OCI-LY7 (cell line): ENCODE data around the gene ACADVL. TPM values are rescaled to one million over a fixed set of nuclear protein-coding genes. Genes with fewer than 3 reads are reported as not detected.

Experiments used
- BruUV-seq: library from RNA; stranded (reverse); fragments of 400-500 nt; replicated peaks from 2 replicates; lab custom pipeline; 2021; lab: Mats Ljungman, UMichigan
- CTCF ChIA-PET: fragments of 300-600 bp; sonication (Branson Sonifier 250); formaldehyde crosslinking; loops from one replicate; lab custom pipeline; 2022; ENCODE audit warnings: antibody characterized with exemption; ENCODE audit not compliant: unreplicated experiment; lab: Charles Lee
- POLR2A ChIA-PET: fragments of 300-600 bp; sonication (Branson Sonifier 250); formaldehyde crosslinking; loops from one replicate; lab custom pipeline; 2022; ENCODE audit warnings: antibody characterized with exemption; lab: Charles Lee
- DNase-seq: peaks from one replicate; pipeline ENCODE4 v3.0.0-alpha.2; 2015; ENCODE audit warnings: low spot score
- H2AFZ ChIP-seq: fragments of 200-600 bp; sonication (generic), shearing (Covaris generic); 2 replicates; pipeline ENCODE4 v1.6.1; 2014; ENCODE audit warnings: mild to moderate bottlenecking, antibody characterized with exemption, low read length, moderate library complexity
- H3K27ac ChIP-seq: fragments of 200-600 bp; sonication (generic); 2 replicates; pipeline ENCODE4 v1.5.1; 2014; ENCODE audit warnings: mixed run types, low read depth, mild to moderate bottlenecking, moderate library complexity, low read length, inconsistent platforms; ENCODE audit not compliant: poor library complexity, severe bottlenecking
- H3K36me3 ChIP-seq: fragments of 200-600 bp; sonication (generic); 2 replicates; pipeline ENCODE4 v1.6.1; 2014; ENCODE audit warnings: mild to moderate bottlenecking, antibody characterized with exemption, low read length, moderate library complexity, mixed read lengths; ENCODE audit not compliant: insufficient read depth
- H3K4me1 ChIP-seq: fragments of 200-600 bp; sonication (generic); 2 replicates; pipeline ENCODE4 v1.5.1; 2014; ENCODE audit warnings: mild to moderate bottlenecking, low read length; ENCODE audit not compliant: insufficient read depth, poor library complexity, severe bottlenecking
- H3K4me2 ChIP-seq: fragments of 200-600 bp; sonication (generic); 2 replicates; pipeline ENCODE4 v1.6.1; 2014; ENCODE audit warnings: mild to moderate bottlenecking, low read length
- H3K4me3 ChIP-seq: fragments of 200-600 bp; sonication (generic); 2 replicates; pipeline ENCODE4 v1.5.1; 2014; ENCODE audit warnings: mild to moderate bottlenecking, low read depth, low read length; ENCODE audit not compliant: poor library complexity, severe bottlenecking
- H3K79me2 ChIP-seq: fragments of 200-600 bp; sonication (generic); 2 replicates; pipeline ENCODE4 v1.6.1; 2016; ENCODE audit warnings: low read depth, mild to moderate bottlenecking, low read length, moderate library complexity, mixed read lengths; ENCODE audit not compliant: insufficient read depth
- H3K9me2 ChIP-seq: fragments of 200-600 bp; sonication (generic); 2 replicates; pipeline ENCODE4 v1.6.1; 2016; ENCODE audit warnings: mild to moderate bottlenecking, low read length, mixed read lengths; ENCODE audit not compliant: insufficient read depth
- H3K9me3 ChIP-seq: fragments of 200-600 bp; sonication (generic); 2 replicates; pipeline ENCODE4 v1.6.1; 2014; ENCODE audit warnings: mild to moderate bottlenecking, mixed run types, low read length, mixed read lengths
- H4K20me1 ChIP-seq: fragments of 200-600 bp; sonication (generic); 2 replicates; pipeline ENCODE4 v1.6.1; 2014; ENCODE audit warnings: mild to moderate bottlenecking, antibody characterized with exemption, low read length, moderate library complexity, mixed read lengths; ENCODE audit not compliant: insufficient read depth
- EZH2phosphoT487 ChIP-seq: fragments of 200-600 bp; sonication (generic); IDR thresholded peaks from 2 replicates; pipeline ENCODE4 v1.6.1; 2018; ENCODE audit warnings: low read depth, borderline replicate concordance, mild to moderate bottlenecking, mixed run types, antibody characterized with exemption, low read length, moderate library complexity, mixed read lengths
- intact Hi-C: fragments of 100-400 bp; cut with micrococcal nuclease; formaldehyde crosslinking; loops from one replicate; pipeline ENCODE4 v1.10.0; 2022; ENCODE audit not compliant: unreplicated experiment
- total RNA-seq, 2 experiments: library from RNA; depleted of rRNA in 1 of 2; stranded (reverse); fragments of >200 nt in 1 of 2; shearing (Covaris generic) in 1 of 2; gene quantifications; 2 replicates each; pipeline ENCODE4 v1.2.3, GENCODE V29; 2014 to 2022
- TF ChIP-seq, protein P1 (sequence below): fragments of 200-600 bp; sonication (generic); conservative IDR thresholded peaks from 2 replicates; pipeline ENCODE4 v1.5.1; 2014; ENCODE audit warnings: mild to moderate bottlenecking, antibody characterized with exemption, low read length, moderate library complexity, mixed read lengths

Gene ACADVL
- total RNA-seq, 2 experiments from 2014 or later = 204 to 297 TPM

DNA sequence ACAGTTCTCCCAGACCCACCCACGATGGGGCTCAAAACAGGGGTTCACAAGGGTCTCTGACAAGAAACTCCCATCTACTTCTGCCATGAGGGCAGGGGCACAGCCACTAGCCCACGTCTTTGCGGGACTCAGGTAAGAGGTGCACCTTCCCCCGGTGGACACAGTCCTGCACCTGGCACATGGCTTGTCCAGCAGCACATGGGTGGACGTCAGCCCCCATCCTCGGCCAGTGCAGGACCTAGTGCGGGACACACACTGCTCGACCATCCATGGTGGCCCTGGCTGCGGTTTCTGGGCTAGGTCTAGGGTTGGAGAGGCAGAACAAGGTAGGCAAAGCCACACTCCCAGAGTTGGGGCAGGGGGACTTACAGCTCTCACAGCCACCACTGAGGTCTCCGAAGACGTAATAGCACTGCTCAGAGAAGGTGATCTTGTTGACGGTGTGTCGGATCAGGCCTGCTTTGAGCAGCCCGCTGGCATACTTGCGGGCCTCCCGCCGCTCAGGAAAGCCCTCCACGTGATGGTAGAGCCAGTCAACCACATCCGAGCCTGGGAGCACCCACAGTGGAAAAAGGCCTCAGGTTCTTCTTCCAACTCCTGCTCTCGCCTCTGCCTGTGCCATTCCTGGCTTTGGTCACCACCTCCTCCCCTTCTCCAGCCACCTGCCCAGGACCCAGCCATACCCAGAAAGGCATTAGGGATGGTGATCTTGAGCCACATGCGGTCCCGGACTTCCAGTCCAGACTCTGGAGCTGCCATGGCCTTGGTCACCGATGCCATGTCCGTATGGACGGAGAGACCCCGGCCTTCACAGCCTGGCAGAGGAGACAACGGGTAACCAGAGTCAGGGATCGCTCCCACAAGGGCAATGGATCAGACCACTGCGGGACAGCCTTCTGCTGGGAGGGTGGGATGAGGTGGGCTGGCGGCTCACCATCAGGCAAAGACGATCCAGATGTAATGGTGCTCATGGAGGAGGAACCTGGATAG, 7.3 kb downstream of the ACADVL start:
- TF ChIP-seq EZH2phosphoT487 = no peak
- TF ChIP-seq, protein P1, sequence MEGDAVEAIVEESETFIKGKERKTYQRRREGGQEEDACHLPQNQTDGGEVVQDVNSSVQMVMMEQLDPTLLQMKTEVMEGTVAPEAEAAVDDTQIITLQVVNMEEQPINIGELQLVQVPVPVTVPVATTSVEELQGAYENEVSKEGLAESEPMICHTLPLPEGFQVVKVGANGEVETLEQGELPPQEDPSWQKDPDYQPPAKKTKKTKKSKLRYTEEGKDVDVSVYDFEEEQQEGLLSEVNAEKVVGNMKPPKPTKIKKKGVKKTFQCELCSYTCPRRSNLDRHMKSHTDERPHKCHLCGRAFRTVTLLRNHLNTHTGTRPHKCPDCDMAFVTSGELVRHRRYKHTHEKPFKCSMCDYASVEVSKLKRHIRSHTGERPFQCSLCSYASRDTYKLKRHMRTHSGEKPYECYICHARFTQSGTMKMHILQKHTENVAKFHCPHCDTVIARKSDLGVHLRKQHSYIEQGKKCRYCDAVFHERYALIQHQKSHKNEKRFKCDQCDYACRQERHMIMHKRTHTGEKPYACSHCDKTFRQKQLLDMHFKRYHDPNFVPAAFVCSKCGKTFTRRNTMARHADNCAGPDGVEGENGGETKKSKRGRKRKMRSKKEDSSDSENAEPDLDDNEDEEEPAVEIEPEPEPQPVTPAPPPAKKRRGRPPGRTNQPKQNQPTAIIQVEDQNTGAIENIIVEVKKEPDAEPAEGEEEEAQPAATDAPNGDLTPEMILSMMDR = no peak
- no TSS peak for BruUV-seq
- Histone ChIP-seq H3K4me2 (no peak overlapping the region), H3K79me2 (peaks cover 17% of the 10 kb centered on the region), H3K9me3 (no peaks in the 10 kb centered on the region), H4K20me1 (peaks cover 4% of the 10 kb centered on the region), H3K4me3 (no peak overlapping the region), H3K9me2 (no peaks in the 10 kb centered on the region), H3K4me1 (peaks cover 3% of the 10 kb centered on the region), H2AFZ (no peak overlapping the region), H3K27ac (no peak overlapping the region), H3K36me3 (peaks cover 95% of the 10 kb centered on the region)
- intact Hi-C loops = no loop called here
- POLR2A ChIA-PET = no interaction called here
- CTCF ChIA-PET = no interaction called here
- no peak for DNase-seq

DNA sequence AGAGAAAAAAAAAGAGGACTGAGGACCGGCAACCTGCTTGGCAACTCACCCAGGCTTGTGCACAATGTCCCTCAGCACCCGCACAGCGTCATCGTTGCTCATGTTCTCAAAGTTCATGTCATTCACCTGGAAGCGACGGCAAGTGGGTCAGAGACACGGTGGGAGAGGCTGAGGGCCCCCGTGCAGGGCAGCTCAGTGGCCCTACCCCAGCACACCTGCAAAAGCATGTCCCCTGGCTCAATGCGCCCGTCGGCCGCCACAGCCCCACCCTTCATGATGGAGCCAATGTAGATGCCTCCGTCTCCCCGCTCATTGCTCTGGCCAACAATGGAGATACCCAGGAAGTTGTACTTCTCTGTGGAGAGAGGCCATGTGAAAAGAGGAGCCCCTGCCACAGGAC, 9.2 kb downstream of the ACADVL start:
- no peaks in the 10 kb centered on the region for H3K9me3 ChIP-seq
- H3K36me3 ChIP-seq = peaks cover 83% of the 10 kb centered on the region
- no peak overlapping the region for H2AFZ ChIP-seq
- BruUV-seq = no TSS peak
- peaks cover 11% of the 10 kb centered on the region for H4K20me1 ChIP-seq
- H3K4me3 ChIP-seq = no peak overlapping the region
- H3K4me1 ChIP-seq = peaks cover 10% of the 10 kb centered on the region
- no peak for DNase-seq
- no peak overlapping the region for H3K4me2 ChIP-seq
- peaks cover 36% of the 10 kb centered on the region for H3K79me2 ChIP-seq
- no peak overlapping the region for H3K27ac ChIP-seq
- ChIA-PET POLR2A (no interaction called here), CTCF (no interaction called here)
- intact Hi-C loops = no loop called here
- no peaks in the 10 kb centered on the region for H3K9me2 ChIP-seq
- TF ChIP-seq, protein P1 = no peak
- no peak for TF ChIP-seq EZH2phosphoT487

DNA sequence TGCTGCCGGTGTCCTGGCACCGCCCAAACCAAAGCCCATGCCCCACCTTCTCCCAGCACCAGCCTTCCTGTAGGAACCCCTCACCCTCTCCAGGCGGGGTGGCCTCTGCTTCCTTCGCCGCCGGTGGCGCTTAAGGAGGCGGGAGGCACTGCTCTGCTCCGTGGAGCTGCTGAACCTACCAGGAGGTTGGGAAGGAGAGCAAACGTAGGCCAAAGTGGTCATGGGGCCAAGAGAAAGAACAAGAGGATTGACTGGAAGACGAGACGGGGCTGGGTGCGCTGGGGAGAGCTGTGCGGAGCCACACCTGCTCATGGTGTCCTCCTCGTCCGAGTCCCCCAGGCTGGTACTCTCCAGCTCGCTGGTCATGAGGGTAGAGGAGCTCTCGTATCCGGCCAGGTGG, 9.8 kb downstream of the ACADVL start:
- Histone ChIP-seq H3K4me3 (no peak overlapping the region), H3K27ac (no peak overlapping the region), H3K79me2 (peaks cover 37% of the 10 kb centered on the region), H3K4me2 (no peak overlapping the region), H2AFZ (no peak overlapping the region), H3K36me3 (peaks cover 78% of the 10 kb centered on the region), H3K9me2 (no peaks in the 10 kb centered on the region), H4K20me1 (peaks cover 11% of the 10 kb centered on the region), H3K9me3 (no peaks in the 10 kb centered on the region), H3K4me1 (peaks cover 10% of the 10 kb centered on the region)
- CTCF ChIA-PET = no interaction called here
- no TSS peak for BruUV-seq
- intact Hi-C loops = no loop called here
- POLR2A ChIA-PET = no interaction called here
- no peak for TF ChIP-seq EZH2phosphoT487
- TF ChIP-seq, protein P1 = no peak
- DNase-seq = no peak
